WTC11 (cell line): ENCODE results near the gene MINDY4B. TPM values are rescaled to one million over a fixed set of nuclear protein-coding genes. Genes with fewer than 3 reads are reported as not detected.

Experiments used
- ATAC-seq: fragments of 200-7000 bp; cut with Tn5 transposase; 2 replicates; pipeline ENCODE4 v1.10.0; 2021; ENCODE audit warnings: mild to moderate bottlenecking, moderate library complexity
- CTCF ChIA-PET: fragments of 300-600 bp; sonication (Branson Sonifier 250); formaldehyde crosslinking; loops from one replicate; lab custom pipeline; 2021; ENCODE audit warnings: antibody characterized with exemption; lab: Charles Lee
- POLR2A ChIA-PET: fragments of 350-600 bp; sonication (Branson Sonifier 250); formaldehyde crosslinking; loops from one replicate; lab custom pipeline; 2021; ENCODE audit warnings: antibody characterized with exemption; lab: Charles Lee
- DNase-seq: peaks from one replicate; pipeline ENCODE4 v3.0.0; 2021; ENCODE audit warnings: low spot score
- H3K27ac Mint-ChIP-seq: 2 replicates; pipeline ENCODE4 v1.8.0; 2021; ENCODE audit warnings: mixed read lengths
- H3K27me3 Mint-ChIP-seq: 2 replicates; pipeline ENCODE4 v1.8.0; 2021; ENCODE audit warnings: low read depth, mild to moderate bottlenecking, moderate library complexity, mixed read lengths
- H3K36me3 Mint-ChIP-seq: 2 replicates; pipeline ENCODE4 v1.8.0; 2021; ENCODE audit warnings: mixed read lengths
- H3K4me1 Mint-ChIP-seq: 2 replicates; pipeline ENCODE4 v1.8.0; 2022; ENCODE audit warnings: mixed read lengths
- H3K4me3 Mint-ChIP-seq: 2 replicates; pipeline ENCODE4 v1.8.0; 2021; ENCODE audit warnings: mild to moderate bottlenecking, moderate library complexity, mixed read lengths
- H3K9me3 Mint-ChIP-seq: 2 replicates; pipeline ENCODE4 v1.8.0; 2021; ENCODE audit warnings: mixed read lengths
- ATF1 ChIP-seq: sonication (generic); formaldehyde crosslinking; IDR thresholded peaks from 2 replicates; pipeline ENCODE4 v1.8.1; 2023; ENCODE audit warnings: mild to moderate bottlenecking, moderate library complexity, missing genetic modification reagents
- ETV6 ChIP-seq: sonication (generic); formaldehyde crosslinking; IDR thresholded peaks from 2 replicates; pipeline ENCODE4 v1.8.1; 2022; ENCODE audit warnings: mild to moderate bottlenecking, missing genetic modification reagents
- JAZF1 ChIP-seq: fragments of 250-450 bp; sonication (Bioruptor Pico); IDR thresholded peaks from 2 replicates; pipeline ENCODE4 v1.9.0; 2021; ENCODE audit warnings: moderate library complexity, mild to moderate bottlenecking, inconsistent platforms
- KAT7 ChIP-seq: sonication (generic); formaldehyde crosslinking; IDR thresholded peaks from 2 replicates; pipeline ENCODE4 v1.8.1; 2023; ENCODE audit warnings: missing genetic modification reagents, mild to moderate bottlenecking, borderline replicate concordance
- MYBL2 ChIP-seq: sonication (generic); formaldehyde crosslinking; IDR thresholded peaks from 2 replicates; pipeline ENCODE4 v1.8.1; 2023; ENCODE audit warnings: mild to moderate bottlenecking, moderate library complexity, missing genetic modification reagents
- NR2C2 ChIP-seq: sonication (generic); formaldehyde crosslinking; IDR thresholded peaks from 2 replicates; pipeline ENCODE4 v1.8.0; 2022; ENCODE audit warnings: mild to moderate bottlenecking, missing genetic modification reagents
- NR3C1 ChIP-seq: sonication (generic); formaldehyde crosslinking; conservative IDR thresholded peaks from 2 replicates; pipeline ENCODE4 v1.8.1; 2023; ENCODE audit warnings: low read depth, mild to moderate bottlenecking, missing genetic modification reagents
- RORB ChIP-seq: fragments of 250-450 bp; sonication (Bioruptor Pico); IDR thresholded peaks from 2 replicates; pipeline ENCODE4 v1.9.0; 2021; ENCODE audit warnings: mild to moderate bottlenecking
- SP1 ChIP-seq: sonication (generic); formaldehyde crosslinking; conservative IDR thresholded peaks from 2 replicates; pipeline ENCODE4 v1.8.1; 2022; ENCODE audit warnings: missing genetic modification reagents
- TEAD4 ChIP-seq: sonication (generic); formaldehyde crosslinking; IDR thresholded peaks from 2 replicates; pipeline ENCODE4 v1.8.0; 2022; ENCODE audit warnings: mild to moderate bottlenecking, missing genetic modification reagents
- ZNF121 ChIP-seq: sonication (generic); formaldehyde crosslinking; IDR thresholded peaks from 2 replicates; pipeline ENCODE4 v1.8.0; 2023; ENCODE audit warnings: missing genetic modification reagents
- ZNF232 ChIP-seq: sonication (generic); formaldehyde crosslinking; IDR thresholded peaks from 2 replicates; pipeline ENCODE4 v1.8.0; 2022; ENCODE audit warnings: mild to moderate bottlenecking, missing genetic modification reagents
- ZNF671 ChIP-seq: fragments of 250-450 bp; sonication (Bioruptor Pico); IDR thresholded peaks from 2 replicates; pipeline ENCODE4 v1.8.0; 2021; ENCODE audit warnings: mild to moderate bottlenecking
- total RNA-seq: library from RNA; stranded (reverse); gene quantifications from 3 replicates; pipeline ENCODE4 v1.2.3, GENCODE V29; 2021
- TF ChIP-seq, protein P1 (sequence below): fragments of 250-450 bp; sonication (Bioruptor Pico); IDR thresholded peaks from 2 replicates; pipeline ENCODE4 v1.9.0; 2021; ENCODE audit warnings: mild to moderate bottlenecking
- TF ChIP-seq, protein P2 (sequence below): sonication (generic); formaldehyde crosslinking; IDR thresholded peaks from 2 replicates; pipeline ENCODE4 v1.8.1; 2022; ENCODE audit warnings: mild to moderate bottlenecking, missing genetic modification reagents, moderate library complexity, borderline replicate concordance
- TF ChIP-seq, protein P3 (sequence below): sonication (generic); formaldehyde crosslinking; conservative IDR thresholded peaks from 2 replicates; pipeline ENCODE4 v1.8.1; 2023; ENCODE audit warnings: mild to moderate bottlenecking, low read depth, missing genetic modification reagents, moderate library complexity
- TF ChIP-seq, protein P4 (sequence below): sonication (generic); formaldehyde crosslinking; IDR thresholded peaks from 2 replicates; pipeline ENCODE4 v1.8.1; 2023; ENCODE audit warnings: mild to moderate bottlenecking, missing genetic modification reagents
- TF ChIP-seq, protein P5 (sequence below): sonication (generic); formaldehyde crosslinking; IDR thresholded peaks from 2 replicates; pipeline ENCODE4 v1.8.1; 2022; ENCODE audit warnings: low read depth, missing genetic modification reagents, borderline replicate concordance
- TF ChIP-seq, protein P6 (sequence below): sonication (generic); formaldehyde crosslinking; IDR thresholded peaks from 2 replicates; pipeline ENCODE4 v1.8.0; 2023; ENCODE audit warnings: mild to moderate bottlenecking, missing genetic modification reagents
- TF ChIP-seq, protein P7 (sequence below): sonication (generic); formaldehyde crosslinking; IDR thresholded peaks from 2 replicates; pipeline ENCODE4 v1.8.1; 2023; ENCODE audit warnings: mild to moderate bottlenecking, missing genetic modification reagents, moderate library complexity

MINDY4B gene
- total RNA-seq, 1 experiment from 2014 or later = not detected

DNA sequence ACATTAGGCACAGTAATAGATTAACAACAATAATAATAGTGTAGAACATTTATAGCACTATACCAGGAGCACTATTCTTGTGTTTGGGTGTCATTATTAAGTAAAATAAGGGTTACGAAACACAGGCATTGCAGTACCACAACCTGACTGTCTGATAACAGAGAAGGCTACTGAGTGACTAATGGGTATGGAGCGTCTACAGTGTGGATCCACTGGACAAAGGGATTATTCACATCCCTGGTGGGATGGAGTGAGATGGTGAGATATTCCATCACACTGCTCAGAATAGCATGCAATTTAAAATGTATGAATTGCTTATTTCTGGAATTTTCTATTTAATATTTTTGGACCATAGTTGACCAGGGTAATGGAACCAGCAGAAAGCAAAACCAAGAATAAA, 18.2 kb downstream of the MINDY4B start:
- H3K4me3 Mint-ChIP-seq = no peak overlapping the region
- H3K36me3 Mint-ChIP-seq = peaks cover 2% of the 10 kb centered on the region
- no peaks in the 10 kb centered on the region for H3K27me3 Mint-ChIP-seq
- no peak for TF ChIP-seq MYBL2 (CRISPR knock-in tag)
- TF ChIP-seq, protein P1, sequence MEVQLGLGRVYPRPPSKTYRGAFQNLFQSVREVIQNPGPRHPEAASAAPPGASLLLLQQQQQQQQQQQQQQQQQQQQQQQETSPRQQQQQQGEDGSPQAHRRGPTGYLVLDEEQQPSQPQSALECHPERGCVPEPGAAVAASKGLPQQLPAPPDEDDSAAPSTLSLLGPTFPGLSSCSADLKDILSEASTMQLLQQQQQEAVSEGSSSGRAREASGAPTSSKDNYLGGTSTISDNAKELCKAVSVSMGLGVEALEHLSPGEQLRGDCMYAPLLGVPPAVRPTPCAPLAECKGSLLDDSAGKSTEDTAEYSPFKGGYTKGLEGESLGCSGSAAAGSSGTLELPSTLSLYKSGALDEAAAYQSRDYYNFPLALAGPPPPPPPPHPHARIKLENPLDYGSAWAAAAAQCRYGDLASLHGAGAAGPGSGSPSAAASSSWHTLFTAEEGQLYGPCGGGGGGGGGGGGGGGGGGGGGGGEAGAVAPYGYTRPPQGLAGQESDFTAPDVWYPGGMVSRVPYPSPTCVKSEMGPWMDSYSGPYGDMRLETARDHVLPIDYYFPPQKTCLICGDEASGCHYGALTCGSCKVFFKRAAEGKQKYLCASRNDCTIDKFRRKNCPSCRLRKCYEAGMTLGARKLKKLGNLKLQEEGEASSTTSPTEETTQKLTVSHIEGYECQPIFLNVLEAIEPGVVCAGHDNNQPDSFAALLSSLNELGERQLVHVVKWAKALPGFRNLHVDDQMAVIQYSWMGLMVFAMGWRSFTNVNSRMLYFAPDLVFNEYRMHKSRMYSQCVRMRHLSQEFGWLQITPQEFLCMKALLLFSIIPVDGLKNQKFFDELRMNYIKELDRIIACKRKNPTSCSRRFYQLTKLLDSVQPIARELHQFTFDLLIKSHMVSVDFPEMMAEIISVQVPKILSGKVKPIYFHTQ (CRISPR knock-in tag) = no peak
- TF ChIP-seq NR2C2 (CRISPR knock-in tag) = no peak
- TF ChIP-seq, protein P2, sequence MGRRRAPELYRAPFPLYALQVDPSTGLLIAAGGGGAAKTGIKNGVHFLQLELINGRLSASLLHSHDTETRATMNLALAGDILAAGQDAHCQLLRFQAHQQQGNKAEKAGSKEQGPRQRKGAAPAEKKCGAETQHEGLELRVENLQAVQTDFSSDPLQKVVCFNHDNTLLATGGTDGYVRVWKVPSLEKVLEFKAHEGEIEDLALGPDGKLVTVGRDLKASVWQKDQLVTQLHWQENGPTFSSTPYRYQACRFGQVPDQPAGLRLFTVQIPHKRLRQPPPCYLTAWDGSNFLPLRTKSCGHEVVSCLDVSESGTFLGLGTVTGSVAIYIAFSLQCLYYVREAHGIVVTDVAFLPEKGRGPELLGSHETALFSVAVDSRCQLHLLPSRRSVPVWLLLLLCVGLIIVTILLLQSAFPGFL = no peak
- no peak for TF ChIP-seq TEAD4 (CRISPR knock-in tag)
- TF ChIP-seq, protein P3, sequence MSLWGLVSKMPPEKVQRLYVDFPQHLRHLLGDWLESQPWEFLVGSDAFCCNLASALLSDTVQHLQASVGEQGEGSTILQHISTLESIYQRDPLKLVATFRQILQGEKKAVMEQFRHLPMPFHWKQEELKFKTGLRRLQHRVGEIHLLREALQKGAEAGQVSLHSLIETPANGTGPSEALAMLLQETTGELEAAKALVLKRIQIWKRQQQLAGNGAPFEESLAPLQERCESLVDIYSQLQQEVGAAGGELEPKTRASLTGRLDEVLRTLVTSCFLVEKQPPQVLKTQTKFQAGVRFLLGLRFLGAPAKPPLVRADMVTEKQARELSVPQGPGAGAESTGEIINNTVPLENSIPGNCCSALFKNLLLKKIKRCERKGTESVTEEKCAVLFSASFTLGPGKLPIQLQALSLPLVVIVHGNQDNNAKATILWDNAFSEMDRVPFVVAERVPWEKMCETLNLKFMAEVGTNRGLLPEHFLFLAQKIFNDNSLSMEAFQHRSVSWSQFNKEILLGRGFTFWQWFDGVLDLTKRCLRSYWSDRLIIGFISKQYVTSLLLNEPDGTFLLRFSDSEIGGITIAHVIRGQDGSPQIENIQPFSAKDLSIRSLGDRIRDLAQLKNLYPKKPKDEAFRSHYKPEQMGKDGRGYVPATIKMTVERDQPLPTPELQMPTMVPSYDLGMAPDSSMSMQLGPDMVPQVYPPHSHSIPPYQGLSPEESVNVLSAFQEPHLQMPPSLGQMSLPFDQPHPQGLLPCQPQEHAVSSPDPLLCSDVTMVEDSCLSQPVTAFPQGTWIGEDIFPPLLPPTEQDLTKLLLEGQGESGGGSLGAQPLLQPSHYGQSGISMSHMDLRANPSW (CRISPR knock-in tag) = no peak
- no peak for TF ChIP-seq SP1 (CRISPR knock-in tag)
- TF ChIP-seq KAT7 (CRISPR knock-in tag) = no peak
- TF ChIP-seq RORB = no peak
- no peak for TF ChIP-seq ZNF232 (CRISPR knock-in tag)
- TF ChIP-seq, protein P4, sequence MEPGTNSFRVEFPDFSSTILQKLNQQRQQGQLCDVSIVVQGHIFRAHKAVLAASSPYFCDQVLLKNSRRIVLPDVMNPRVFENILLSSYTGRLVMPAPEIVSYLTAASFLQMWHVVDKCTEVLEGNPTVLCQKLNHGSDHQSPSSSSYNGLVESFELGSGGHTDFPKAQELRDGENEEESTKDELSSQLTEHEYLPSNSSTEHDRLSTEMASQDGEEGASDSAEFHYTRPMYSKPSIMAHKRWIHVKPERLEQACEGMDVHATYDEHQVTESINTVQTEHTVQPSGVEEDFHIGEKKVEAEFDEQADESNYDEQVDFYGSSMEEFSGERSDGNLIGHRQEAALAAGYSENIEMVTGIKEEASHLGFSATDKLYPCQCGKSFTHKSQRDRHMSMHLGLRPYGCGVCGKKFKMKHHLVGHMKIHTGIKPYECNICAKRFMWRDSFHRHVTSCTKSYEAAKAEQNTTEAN = no peak
- no peak for TF ChIP-seq ZNF671
- TF ChIP-seq, protein P5, sequence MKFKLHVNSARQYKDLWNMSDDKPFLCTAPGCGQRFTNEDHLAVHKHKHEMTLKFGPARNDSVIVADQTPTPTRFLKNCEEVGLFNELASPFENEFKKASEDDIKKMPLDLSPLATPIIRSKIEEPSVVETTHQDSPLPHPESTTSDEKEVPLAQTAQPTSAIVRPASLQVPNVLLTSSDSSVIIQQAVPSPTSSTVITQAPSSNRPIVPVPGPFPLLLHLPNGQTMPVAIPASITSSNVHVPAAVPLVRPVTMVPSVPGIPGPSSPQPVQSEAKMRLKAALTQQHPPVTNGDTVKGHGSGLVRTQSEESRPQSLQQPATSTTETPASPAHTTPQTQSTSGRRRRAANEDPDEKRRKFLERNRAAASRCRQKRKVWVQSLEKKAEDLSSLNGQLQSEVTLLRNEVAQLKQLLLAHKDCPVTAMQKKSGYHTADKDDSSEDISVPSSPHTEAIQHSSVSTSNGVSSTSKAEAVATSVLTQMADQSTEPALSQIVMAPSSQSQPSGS (CRISPR knock-in tag) = no peak
- TF ChIP-seq, all 79 proteins: peak for 0
- ATAC-seq = no peak
- H3K27ac Mint-ChIP-seq = no peak overlapping the region
- peaks cover 21% of the 10 kb centered on the region for H3K9me3 Mint-ChIP-seq
- ChIA-PET POLR2A (no interaction called here), CTCF (no interaction called here)
- no peak for DNase-seq
- 0 out of 2 replicates have a peak, but pooled peaks cover 2% of the 10 kb centered on the region for H3K4me1 Mint-ChIP-seq

DNA sequence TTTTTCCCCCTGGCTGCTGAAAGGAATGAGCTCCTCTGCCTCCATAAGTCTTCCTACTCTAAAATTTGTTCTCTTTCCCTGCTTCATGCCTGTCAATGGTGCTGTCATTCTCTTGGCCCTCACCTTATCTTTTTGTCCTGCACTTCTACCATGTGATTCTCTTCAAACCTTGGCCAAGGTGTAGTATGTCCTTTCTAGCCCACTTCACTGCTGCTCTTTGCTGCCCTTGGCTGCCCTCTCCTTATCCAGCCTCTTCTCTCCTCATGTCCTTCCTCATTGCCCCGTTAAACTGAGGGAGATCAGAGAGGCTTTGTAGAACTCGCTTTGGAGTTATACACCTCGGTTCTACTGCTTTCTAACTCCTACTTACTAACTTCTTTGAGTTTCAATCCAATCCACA, 19.7 kb downstream of the MINDY4B start:
- H3K36me3 Mint-ChIP-seq = peaks cover 2% of the 10 kb centered on the region
- no peak for TF ChIP-seq ETV6 (CRISPR knock-in tag)
- TF ChIP-seq JAZF1 (CRISPR knock-in tag) = no peak
- TF ChIP-seq, protein P6, sequence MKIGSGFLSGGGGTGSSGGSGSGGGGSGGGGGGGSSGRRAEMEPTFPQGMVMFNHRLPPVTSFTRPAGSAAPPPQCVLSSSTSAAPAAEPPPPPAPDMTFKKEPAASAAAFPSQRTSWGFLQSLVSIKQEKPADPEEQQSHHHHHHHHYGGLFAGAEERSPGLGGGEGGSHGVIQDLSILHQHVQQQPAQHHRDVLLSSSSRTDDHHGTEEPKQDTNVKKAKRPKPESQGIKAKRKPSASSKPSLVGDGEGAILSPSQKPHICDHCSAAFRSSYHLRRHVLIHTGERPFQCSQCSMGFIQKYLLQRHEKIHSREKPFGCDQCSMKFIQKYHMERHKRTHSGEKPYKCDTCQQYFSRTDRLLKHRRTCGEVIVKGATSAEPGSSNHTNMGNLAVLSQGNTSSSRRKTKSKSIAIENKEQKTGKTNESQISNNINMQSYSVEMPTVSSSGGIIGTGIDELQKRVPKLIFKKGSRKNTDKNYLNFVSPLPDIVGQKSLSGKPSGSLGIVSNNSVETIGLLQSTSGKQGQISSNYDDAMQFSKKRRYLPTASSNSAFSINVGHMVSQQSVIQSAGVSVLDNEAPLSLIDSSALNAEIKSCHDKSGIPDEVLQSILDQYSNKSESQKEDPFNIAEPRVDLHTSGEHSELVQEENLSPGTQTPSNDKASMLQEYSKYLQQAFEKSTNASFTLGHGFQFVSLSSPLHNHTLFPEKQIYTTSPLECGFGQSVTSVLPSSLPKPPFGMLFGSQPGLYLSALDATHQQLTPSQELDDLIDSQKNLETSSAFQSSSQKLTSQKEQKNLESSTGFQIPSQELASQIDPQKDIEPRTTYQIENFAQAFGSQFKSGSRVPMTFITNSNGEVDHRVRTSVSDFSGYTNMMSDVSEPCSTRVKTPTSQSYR (CRISPR knock-in tag) = no peak
- TF ChIP-seq, protein P1 (CRISPR knock-in tag) = no peak
- TF ChIP-seq NR3C1 = no peak
- TF ChIP-seq RORB = no peak
- TF ChIP-seq MYBL2 (CRISPR knock-in tag) = no peak
- TF ChIP-seq, protein P7, sequence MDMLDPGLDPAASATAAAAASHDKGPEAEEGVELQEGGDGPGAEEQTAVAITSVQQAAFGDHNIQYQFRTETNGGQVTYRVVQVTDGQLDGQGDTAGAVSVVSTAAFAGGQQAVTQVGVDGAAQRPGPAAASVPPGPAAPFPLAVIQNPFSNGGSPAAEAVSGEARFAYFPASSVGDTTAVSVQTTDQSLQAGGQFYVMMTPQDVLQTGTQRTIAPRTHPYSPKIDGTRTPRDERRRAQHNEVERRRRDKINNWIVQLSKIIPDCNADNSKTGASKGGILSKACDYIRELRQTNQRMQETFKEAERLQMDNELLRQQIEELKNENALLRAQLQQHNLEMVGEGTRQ (CRISPR knock-in tag) = no peak
- no peak for TF ChIP-seq ZNF121 (CRISPR knock-in tag)
- no peak for TF ChIP-seq ATF1 (CRISPR knock-in tag)

More for the DNA sequence above, 19.7 kb downstream of the MINDY4B start:
- no peak for DNase-seq
- Mint-ChIP-seq H3K27me3 (no peaks in the 10 kb centered on the region), H3K4me1 (0 out of 2 replicates have a peak, but pooled peaks cover 2% of the 10 kb centered on the region), H3K9me3 (peaks cover 21% of the 10 kb centered on the region), H3K27ac (no peak overlapping the region), H3K4me3 (no peak overlapping the region)
- POLR2A ChIA-PET = no interaction called here
- no peak for ATAC-seq
- CTCF ChIA-PET = no interaction called here
